IMR-90 (cell line): ENCODE data around the gene SNAPC4. TPM values are rescaled to one million over a fixed set of nuclear protein-coding genes. Genes with fewer than 3 reads are reported as not detected.
A peak's percentile ranks its signal among the peaks of the same experiment; 100 is the strongest.

Experiments
- ATAC-seq: fragments of 200-7000 bp; cut with Tn5 transposase; 2 replicates; pipeline ENCODE4 v1.9.1; 2020; ENCODE audit warnings: low read depth, mild to moderate bottlenecking, moderate library complexity
- BruUV-seq: library from RNA; stranded (reverse); fragments of 400-500 nt; replicated peaks from 2 replicates; lab custom pipeline; 2021; lab: Mats Ljungman, UMichigan
- CTCF ChIA-PET: fragments of 300-600 bp; formaldehyde crosslinking; extraction: SDS; loops from one replicate; lab custom pipeline; 2021; ENCODE audit warnings: antibody characterized with exemption; lab: Yijun Ruan, JAX
- POLR2A ChIA-PET: fragments of 300-600 bp; sonication (Branson Sonifier 250); formaldehyde crosslinking; loops from one replicate; lab custom pipeline; 2022; ENCODE audit warnings: antibody characterized with exemption; ENCODE audit not compliant: unreplicated experiment; lab: Charles Lee
- DNase-seq: peaks from one replicate; pipeline ENCODE4 v3.0.0; 2013
- H2AFZ ChIP-seq: replicated peaks from 2 replicates; pipeline ENCODE3; 2013; ENCODE audit warnings: low read length, mild to moderate bottlenecking; ENCODE audit not compliant: poor library complexity
- H2AK5ac ChIP-seq: 2 replicates; pipeline ENCODE4 v1.6.1; 2013; ENCODE audit warnings: low read depth, low read length, inconsistent platforms
- H2AK9ac ChIP-seq: replicated peaks from 2 replicates; pipeline ENCODE3; 2013; ENCODE audit warnings: mild to moderate bottlenecking, low read depth, low read length, moderate library complexity; ENCODE audit not compliant: poor library complexity
- H2BK120ac ChIP-seq: 2 replicates; pipeline ENCODE4 v1.6.1; 2013; ENCODE audit warnings: low read depth, low read length, inconsistent platforms
- H2BK15ac ChIP-seq: 3 replicates; pipeline ENCODE4 v1.6.1; 2013; ENCODE audit warnings: low read depth, low read length, inconsistent platforms
- H2BK20ac ChIP-seq: 2 replicates; pipeline ENCODE4 v1.6.1; 2013; ENCODE audit warnings: low read depth, mild to moderate bottlenecking, inconsistent platforms, low read length, moderate library complexity
- H2BK5ac ChIP-seq: 2 replicates; pipeline ENCODE4 v1.6.1; 2013; ENCODE audit warnings: mild to moderate bottlenecking, low read depth, low read length, inconsistent platforms; ENCODE audit not compliant: poor library complexity, severe bottlenecking
- H3K14ac ChIP-seq: replicated peaks from 2 replicates; pipeline ENCODE4 v1.6.1; 2013; ENCODE audit warnings: low read depth, low read length, inconsistent platforms
- H3K18ac ChIP-seq: 2 replicates; pipeline ENCODE4 v1.6.1; 2013; ENCODE audit warnings: low read depth, low read length, control low read depth
- H3K23ac ChIP-seq: 2 replicates; pipeline ENCODE4 v1.6.1; 2013; ENCODE audit warnings: low read depth, low read length, inconsistent platforms
- H3K27ac ChIP-seq: 2 replicates; pipeline ENCODE4 v1.5.1; 2013; ENCODE audit warnings: mild to moderate bottlenecking, control low read depth, low read length; ENCODE audit not compliant: insufficient read depth
- H3K27me3 ChIP-seq: 2 replicates; pipeline ENCODE4 v1.6.1; 2013; ENCODE audit warnings: low read length; ENCODE audit not compliant: control insufficient read depth, insufficient read depth
- H3K36me3 ChIP-seq: 2 replicates; pipeline ENCODE4 v1.6.1; 2013; ENCODE audit warnings: low read length, mixed read lengths; ENCODE audit not compliant: control insufficient read depth, insufficient read depth
- H3K4ac ChIP-seq: 2 replicates; pipeline ENCODE4 v1.6.1; 2013; ENCODE audit warnings: low read depth, low read length, inconsistent platforms
- H3K4me1 ChIP-seq: 2 replicates; pipeline ENCODE4 v1.6.1; 2013; ENCODE audit warnings: low read length, mixed read lengths; ENCODE audit not compliant: control insufficient read depth, insufficient read depth
- H3K4me2 ChIP-seq: 2 replicates; pipeline ENCODE4 v1.6.1; 2013; ENCODE audit warnings: low read depth, mild to moderate bottlenecking, control low read depth, low read length, moderate library complexity
- H3K4me3 ChIP-seq: 2 replicates; pipeline ENCODE4 v1.5.1; 2013; ENCODE audit warnings: low read depth, mild to moderate bottlenecking, control low read depth, low read length, moderate library complexity; ENCODE audit not compliant: insufficient read depth
- H3K56ac ChIP-seq: 2 replicates; pipeline ENCODE4 v1.6.1; 2013; ENCODE audit warnings: low read length, inconsistent platforms; ENCODE audit not compliant: insufficient read depth; ENCODE audit errors: extremely low read depth
- H3K79me1 ChIP-seq, 2 experiments: 2 replicates each; pipeline ENCODE4 v1.6.1; 2013; ENCODE audit warnings: low read length in 2 of 2, inconsistent platforms in 1 of 2, low read depth in 1 of 2
- H3K9ac ChIP-seq: 2 replicates; pipeline ENCODE4 v1.6.1; 2013; ENCODE audit warnings: low read depth, low read length, control low read depth
- H3K9me1 ChIP-seq: 2 replicates; pipeline ENCODE4 v1.6.1; 2013; ENCODE audit warnings: low read length, inconsistent platforms; ENCODE audit not compliant: insufficient read depth
- H3K9me3 ChIP-seq: 2 replicates; pipeline ENCODE4 v1.6.1; 2013; ENCODE audit warnings: low read length; ENCODE audit not compliant: control insufficient read depth, insufficient read depth
- H4K20me1 ChIP-seq: 2 replicates; pipeline ENCODE4 v1.6.1; 2013; ENCODE audit warnings: low read length, inconsistent platforms; ENCODE audit not compliant: insufficient read depth
- H4K5ac ChIP-seq: 2 replicates; pipeline ENCODE4 v1.6.1; 2013; ENCODE audit warnings: mild to moderate bottlenecking, low read depth, low read length, control low read depth
- H4K8ac ChIP-seq, 2 experiments: 2 replicates each; pipeline ENCODE4 v1.6.1; 2013; ENCODE audit warnings: low read depth in 2 of 2, low read length in 2 of 2, control low read depth in 1 of 2, inconsistent platforms in 1 of 2
- H4K91ac ChIP-seq: 2 replicates; pipeline ENCODE4 v1.6.1; 2013; ENCODE audit warnings: low read depth, low read length, inconsistent platforms; ENCODE audit not compliant: insufficient read depth
- BHLHE40 ChIP-seq: fragments of 150-350 bp; IDR thresholded peaks from 2 replicates; pipeline ENCODE4 v1.6.1; 2016; ENCODE audit warnings: mild to moderate bottlenecking, low read depth, low read length
- CEBPB ChIP-seq: IDR thresholded peaks from 2 replicates; pipeline ENCODE4 v1.6.1; 2012; ENCODE audit warnings: low read depth, low read length, improper control_type of control experiment
- CHD1 ChIP-seq: IDR thresholded peaks from 2 replicates; pipeline ENCODE4 v1.6.1; 2012; ENCODE audit warnings: low read depth, low read length, improper control_type of control experiment
- CTCF ChIP-seq: conservative IDR thresholded peaks from 2 replicates; pipeline ENCODE4 v1.5.1; 2012; ENCODE audit warnings: mild to moderate bottlenecking, low read depth, low read length, improper control_type of control experiment
- FOS ChIP-seq: fragments of 150-350 bp; IDR thresholded peaks from 2 replicates; pipeline ENCODE4 v1.6.1; 2016; ENCODE audit warnings: low read depth, low read length
- MAFK ChIP-seq: IDR thresholded peaks from 2 replicates; pipeline ENCODE4 v1.6.1; 2012; ENCODE audit warnings: low read depth, low read length, improper control_type of control experiment
- MAZ ChIP-seq: IDR thresholded peaks from 2 replicates; pipeline ENCODE4 v1.6.1; 2012; ENCODE audit warnings: low read depth, mild to moderate bottlenecking, low read length, improper control_type of control experiment, moderate library complexity, borderline replicate concordance
- MXI1 ChIP-seq: IDR thresholded peaks from 2 replicates; pipeline ENCODE4 v1.6.1; 2012; ENCODE audit warnings: low read depth, mild to moderate bottlenecking, low read length, moderate library complexity, borderline replicate concordance
- NFE2L2 ChIP-seq: fragments of 150-350 bp; IDR thresholded peaks from 2 replicates; pipeline ENCODE4 v1.6.1; 2016; ENCODE audit warnings: low read depth, mild to moderate bottlenecking, low read length
- POLR2A ChIP-seq: IDR thresholded peaks from 2 replicates; pipeline ENCODE4 v1.6.1; 2012; ENCODE audit warnings: mild to moderate bottlenecking, low read depth, low read length
- RAD21 ChIP-seq: IDR thresholded peaks from 2 replicates; pipeline ENCODE4 v1.6.1; 2012; ENCODE audit warnings: low read length, improper control_type of control experiment
- RFX5 ChIP-seq: IDR thresholded peaks from 2 replicates; pipeline ENCODE4 v1.8.0; 2012; ENCODE audit warnings: low read depth, mild to moderate bottlenecking, low read length, moderate library complexity
- SMC3 ChIP-seq: fragments of 150-350 bp; IDR thresholded peaks from 2 replicates; pipeline ENCODE4 v1.6.1; 2016; ENCODE audit warnings: low read depth, mild to moderate bottlenecking, antibody characterized with exemption, low read length, moderate library complexity
- USF2 ChIP-seq: fragments of 150-350 bp; IDR thresholded peaks from 2 replicates; pipeline ENCODE4 v1.6.1; 2017; ENCODE audit warnings: mild to moderate bottlenecking, antibody characterized with exemption, low read length, low read depth
- WGBS, 2 experiments: methylation state at CpG; one replicate each; pipeline versions ENCODE4 v1.1.5 to v1.1.7; 2013; ENCODE audit warnings: missing lambda C conversion rate in 2 of 2; ENCODE audit not compliant: insufficient read length in 1 of 2; ENCODE audit errors: extremely low coverage in 2 of 2; 5-methylcytosine and 5-hydroxymethylcytosine counted together
- dilution Hi-C: fragments of 300-500 bp; cut with HindIII; formaldehyde crosslinking; loops from one replicate; pipeline ENCODE4 v1.14.3; 2018; ENCODE audit warnings: low sequenced_read_pairs; ENCODE audit not compliant: unreplicated experiment
- in situ Hi-C: fragments of 300-500 bp; cut with MboI; formaldehyde crosslinking; loops from 3 replicates; pipeline ENCODE4 v1.14.3; 2019; ENCODE audit warnings: low sequenced_read_pairs, inconsistent platforms, mixed read lengths
- intact Hi-C: fragments of 100-400 bp; cut with micrococcal nuclease; formaldehyde crosslinking; loops from 2 replicates; pipeline ENCODE4 v1.10.0; 2022
- polyA plus RNA-seq, 3 experiments: library from polyadenylated mRNA; depleted of rRNA; stranded (reverse); fragments of >200 nt; gene quantifications; 2 replicates each; pipeline ENCODE4 v1.2.3, GENCODE V29; 2012; ENCODE audit warnings: low replicate concordance in 1 of 3
- total RNA-seq: library from RNA; depleted of rRNA; stranded (reverse); fragments of >200 nt; gene quantifications from 2 replicates; pipeline ENCODE4 v1.2.3, GENCODE V29; 2012
- TF ChIP-seq, protein P1 (sequence below): fragments of 150-350 bp; IDR thresholded peaks from 2 replicates; pipeline ENCODE4 v1.6.1; 2016; ENCODE audit warnings: low read depth, mild to moderate bottlenecking, low read length, moderate library complexity, borderline replicate concordance

The SNAPC4 gene
- total and polyA plus RNA-seq, 2 of the 4 experiments (the other 2 are of a cell fraction), result 2.5 to 6.5 TPM

- dilution Hi-C loops, result no loop called here
- Histone ChIP-seq H4K91ac (no peak overlapping the region), H2BK120ac (no peak overlapping the region), H3K4me3 (peak overlapping the region; percentile 90), H3K9ac (peak overlapping the region; percentile 89), H4K5ac (no peak overlapping the region), H3K36me3 (peaks cover 41% of the 10 kb centered on the region), H3K18ac (no peak overlapping the region), H2BK5ac (no peak overlapping the region), H3K4me1 (peaks cover 7% of the 10 kb centered on the region), H3K23ac (peak overlapping the region; percentile 92), H2BK20ac (no peak overlapping the region), H3K56ac (no peak overlapping the region), H3K4ac (peak overlapping the region; percentile 61; the same call in 1 of the 2 replicates), H2AK5ac (peak overlapping the region; percentile 66), H2AK9ac (peak overlapping the region; percentile 99), H3K79me1 (peaks cover 6 to 70% of the 10 kb centered on the region in 2 experiments), H4K20me1 (peaks cover 71% of the 10 kb centered on the region), H3K9me1 (peaks cover 8% of the 10 kb centered on the region; the same call in 1 of the 2 replicates), H3K4me2 (peak overlapping the region; percentile 87), H3K9me3 (no peaks in the 10 kb centered on the region), H4K8ac (peak overlapping the region in 1 of 2 experiments; percentile 11; a peak in 2 of 4 replicates), H2BK15ac (no peak overlapping the region), H3K14ac (peak overlapping the region; percentile 85), H3K27me3 (no peaks in the 10 kb centered on the region), H2AFZ (peak overlapping the region; percentile 93), H3K27ac (peak overlapping the region; percentile 73)
- ChIA-PET POLR2A (no interaction called here), CTCF (interaction anchor here (1.1 kb wide), 1 partner anchor 36 kb away, joined by 3 read pairs; no protein-coding TSS in a partner anchor)
- in situ Hi-C loops, result no loop called here
- intact Hi-C loops, result loop anchor here (2.0 kb wide), 1 partner anchor 45 kb away; the partner anchor contains the start of gene SEC16A
- BruUV-seq, result no TSS peak
- DNase-seq, result peak; percentile 36
- 20% methylated on average over 8 of the region's 37 CpGs; no CpG with 5 or more reads in 1 of the 2 experiments for WGBS, 2 experiments
- ATAC-seq, result no peak
- TF ChIP-seq FOS (no peak), POLR2A (no peak), NFE2L2 (no peak), BHLHE40 (no peak), RFX5 (no peak), SMC3 (no peak), MXI1 (no peak), CTCF (no peak), CEBPB (no peak), MAFK (no peak), USF2 (no peak), MAZ (no peak), RAD21 (no peak), CHD1 (no peak)
- TF ChIP-seq, protein P1, sequence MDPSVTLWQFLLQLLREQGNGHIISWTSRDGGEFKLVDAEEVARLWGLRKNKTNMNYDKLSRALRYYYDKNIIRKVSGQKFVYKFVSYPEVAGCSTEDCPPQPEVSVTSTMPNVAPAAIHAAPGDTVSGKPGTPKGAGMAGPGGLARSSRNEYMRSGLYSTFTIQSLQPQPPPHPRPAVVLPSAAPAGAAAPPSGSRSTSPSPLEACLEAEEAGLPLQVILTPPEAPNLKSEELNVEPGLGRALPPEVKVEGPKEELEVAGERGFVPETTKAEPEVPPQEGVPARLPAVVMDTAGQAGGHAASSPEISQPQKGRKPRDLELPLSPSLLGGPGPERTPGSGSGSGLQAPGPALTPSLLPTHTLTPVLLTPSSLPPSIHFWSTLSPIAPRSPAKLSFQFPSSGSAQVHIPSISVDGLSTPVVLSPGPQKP, result no peak
These were observed 38.0 kb upstream of the SNAPC4 start for GRCh38 chr9:136437839-136438547.
